Type B pancreatic cell (in vitro differentiated cells): ENCODE results near the gene SPCS2. TPM values are rescaled to one million over a fixed set of nuclear protein-coding genes. Genes with fewer than 3 reads are reported as not detected.

Source experiments
- DNase-seq: peaks from one replicate; pipeline ENCODE4 v3.0.0; 2021; ENCODE audit warnings: mixed read lengths; ENCODE audit not compliant: unreplicated experiment; ENCODE audit errors: extremely low spot score
- H3K27ac Mint-ChIP-seq: 2 replicates; pipeline ENCODE4 v1.8.0; 2021; ENCODE audit warnings: mild to moderate bottlenecking, mixed read lengths
- H3K27me3 Mint-ChIP-seq: 2 replicates; pipeline ENCODE4 v1.8.0; 2021; ENCODE audit warnings: mixed read lengths
- H3K36me3 Mint-ChIP-seq: 2 replicates; pipeline ENCODE4 v1.8.0; 2021; ENCODE audit warnings: mixed read lengths
- H3K4me1 Mint-ChIP-seq: one replicate; pipeline ENCODE4 v1.8.0; 2021; ENCODE audit warnings: mixed read lengths; ENCODE audit not compliant: unreplicated experiment
- H3K4me3 Mint-ChIP-seq: 2 replicates; pipeline ENCODE4 v1.8.0; 2021; ENCODE audit warnings: mild to moderate bottlenecking, mixed read lengths
- H3K9me3 Mint-ChIP-seq: 2 replicates; pipeline ENCODE4 v1.8.0; 2021; ENCODE audit warnings: mixed read lengths
- CTCF ChIP-seq: fragments of 200-600 bp; sonication (generic); conservative IDR thresholded peaks from 2 replicates; pipeline ENCODE4 v1.5.0; 2021; ENCODE audit warnings: antibody characterized with exemption, mild to moderate bottlenecking
- total RNA-seq: library from RNA; stranded (reverse); gene quantifications from 2 replicates; pipeline ENCODE4 v1.2.1, GENCODE V29; 2021; ENCODE audit warnings: low replicate concordance

SPCS2 gene
- total RNA-seq, 1 donor from 2014 or later: 190 TPM

GRCh38 chr11:74932169-74932568, 16.9 kb upstream of the SPCS2 start:
- no peak overlapping the region for H3K27ac Mint-ChIP-seq
- no peak for TF ChIP-seq CTCF
- no peaks in the 10 kb centered on the region for H3K9me3 Mint-ChIP-seq
- peaks cover 8% of the 10 kb centered on the region for H3K36me3 Mint-ChIP-seq
- no peak overlapping the region for H3K4me3 Mint-ChIP-seq
- no peaks in the 10 kb centered on the region for H3K27me3 Mint-ChIP-seq
- DNase-seq: no peak
- H3K4me1 Mint-ChIP-seq: no peaks in the 10 kb centered on the region

GRCh38 chr11:74932797-74933196, 16.3 kb upstream of the SPCS2 start:
- Mint-ChIP-seq H3K4me1 (no peaks in the 10 kb centered on the region), H3K27ac (no peak overlapping the region), H3K27me3 (no peaks in the 10 kb centered on the region), H3K9me3 (no peaks in the 10 kb centered on the region), H3K4me3 (no peak overlapping the region), H3K36me3 (peaks cover 7% of the 10 kb centered on the region)
- TF ChIP-seq CTCF: no peak
- DNase-seq: no peak

DNA sequence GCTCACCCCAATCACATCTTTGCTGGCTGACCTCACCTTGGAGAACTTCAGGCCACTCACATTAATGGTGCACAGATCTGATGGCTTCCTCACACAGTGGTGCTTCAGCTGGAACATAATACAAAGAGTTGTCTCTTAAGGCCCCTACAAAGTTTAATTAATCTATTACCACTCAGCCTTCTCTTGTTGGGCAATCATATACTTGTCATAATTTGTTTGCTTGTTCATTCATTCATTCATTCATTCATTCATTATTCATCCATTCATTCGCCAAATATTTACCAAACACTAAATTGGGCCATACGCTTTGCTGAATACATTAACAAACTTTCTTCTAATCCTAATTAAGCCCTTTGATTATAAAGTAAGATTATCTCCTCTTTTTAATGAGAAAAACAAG, 15.3 kb upstream of the SPCS2 start:
- no peak for DNase-seq
- H3K4me3 Mint-ChIP-seq: no peak overlapping the region
- TF ChIP-seq CTCF: no peak
- no peaks in the 10 kb centered on the region for H3K9me3 Mint-ChIP-seq
- no peaks in the 10 kb centered on the region for H3K27me3 Mint-ChIP-seq
- H3K36me3 Mint-ChIP-seq: peaks cover 7% of the 10 kb centered on the region
- H3K4me1 Mint-ChIP-seq: no peaks in the 10 kb centered on the region
- no peak overlapping the region for H3K27ac Mint-ChIP-seq

GRCh38 chr11:74935285-74935684, 13.8 kb upstream of the SPCS2 start:
- no peaks in the 10 kb centered on the region for H3K9me3 Mint-ChIP-seq
- no peak overlapping the region for H3K27ac Mint-ChIP-seq
- no peak for DNase-seq
- H3K27me3 Mint-ChIP-seq: no peaks in the 10 kb centered on the region
- TF ChIP-seq CTCF: no peak
- H3K4me3 Mint-ChIP-seq: no peak overlapping the region
- H3K36me3 Mint-ChIP-seq: peaks cover 7% of the 10 kb centered on the region
- H3K4me1 Mint-ChIP-seq: no peaks in the 10 kb centered on the region

DNA sequence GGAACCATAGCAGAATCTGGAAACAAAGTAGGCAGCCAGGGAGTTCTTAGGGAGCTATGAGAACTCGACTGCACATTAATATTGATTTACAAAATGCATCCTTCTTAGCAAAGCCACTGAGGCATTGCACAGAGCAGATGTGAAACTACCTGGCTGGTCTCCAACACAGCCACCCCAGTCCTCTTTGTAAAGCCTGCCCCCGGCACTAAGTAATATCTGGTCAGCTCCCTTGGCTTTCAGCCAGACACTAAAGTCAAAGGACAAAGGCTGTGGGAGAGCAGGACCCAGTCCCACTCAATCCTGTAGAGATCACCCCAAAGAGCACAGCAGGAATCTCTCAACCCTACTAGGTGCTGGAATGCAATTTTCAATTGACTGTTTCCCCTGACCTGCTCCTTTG, 13.0 kb upstream of the SPCS2 start:
- Mint-ChIP-seq H3K4me3 (no peak overlapping the region), H3K27me3 (no peaks in the 10 kb centered on the region), H3K9me3 (no peaks in the 10 kb centered on the region), H3K27ac (no peak overlapping the region), H3K4me1 (no peaks in the 10 kb centered on the region), H3K36me3 (peaks cover 7% of the 10 kb centered on the region)
- no peak for DNase-seq
- no peak for TF ChIP-seq CTCF

GRCh38 chr11:74936976-74937375, 12.1 kb upstream of the SPCS2 start:
- H3K4me3 Mint-ChIP-seq: no peak overlapping the region
- H3K36me3 Mint-ChIP-seq: peaks cover 7% of the 10 kb centered on the region
- H3K4me1 Mint-ChIP-seq: no peaks in the 10 kb centered on the region
- DNase-seq: no peak
- TF ChIP-seq CTCF: no peak
- no peak overlapping the region for H3K27ac Mint-ChIP-seq
- no peaks in the 10 kb centered on the region for H3K27me3 Mint-ChIP-seq
- no peaks in the 10 kb centered on the region for H3K9me3 Mint-ChIP-seq
